ENCODE data around the gene RSRC2. TPM values are rescaled to one million over a fixed set of nuclear protein-coding genes. Genes with fewer than 3 reads are reported as not detected.

RSRC2 gene
- total and polyA plus RNA-seq, 2 donors (not counting 1 experiment from before 2014, with no cell fraction given) = 49.0 to 56.6 TPM

DNA sequence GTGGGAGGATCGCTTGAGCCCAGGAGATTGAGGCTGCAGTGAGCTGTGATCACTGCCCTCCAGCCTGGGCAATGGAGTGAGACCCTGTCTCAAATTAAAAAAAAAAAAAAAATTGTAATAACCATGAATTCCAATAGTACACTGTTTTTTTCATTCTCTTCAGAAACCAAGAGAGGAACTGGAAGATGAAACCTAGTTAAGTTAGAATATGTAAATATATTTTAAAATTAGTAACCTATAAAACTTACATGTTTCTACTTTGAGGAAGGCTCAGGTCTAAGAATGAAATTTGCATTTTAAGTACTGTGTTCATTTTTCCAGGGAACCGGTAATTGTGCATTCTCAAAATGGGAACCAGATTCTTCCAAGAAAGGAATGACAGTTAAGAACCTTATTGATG lies 19.1 kb upstream of the RSRC2 start:
- DNase-seq (ENCODE audit: low read depth in 2 of 2) = no peak
- no peaks in the 10 kb centered on the region for H3K27me3 ChIP-seq (ENCODE audit: control insufficient read depth, insufficient read depth, low read length)
- no peaks in the 10 kb centered on the region for H3K36me3 ChIP-seq (ENCODE audit: control insufficient read depth, insufficient read depth, low read length)
- no peak overlapping the region for H2AFZ ChIP-seq (ENCODE audit: low read length)
- no peaks in the 10 kb centered on the region for H3K4me1 ChIP-seq (ENCODE audit: control insufficient read depth, extremely low read depth, insufficient read depth, low read length)
- no peak overlapping the region for H3K4me3 ChIP-seq (replicated peaks in 1 of 4; ENCODE audit: control extremely low read depth in 1 of 4, insufficient read depth in 1 of 4, low read depth in 3 of 4, low read length in 4 of 4)
- TF ChIP-seq, protein P1, sequence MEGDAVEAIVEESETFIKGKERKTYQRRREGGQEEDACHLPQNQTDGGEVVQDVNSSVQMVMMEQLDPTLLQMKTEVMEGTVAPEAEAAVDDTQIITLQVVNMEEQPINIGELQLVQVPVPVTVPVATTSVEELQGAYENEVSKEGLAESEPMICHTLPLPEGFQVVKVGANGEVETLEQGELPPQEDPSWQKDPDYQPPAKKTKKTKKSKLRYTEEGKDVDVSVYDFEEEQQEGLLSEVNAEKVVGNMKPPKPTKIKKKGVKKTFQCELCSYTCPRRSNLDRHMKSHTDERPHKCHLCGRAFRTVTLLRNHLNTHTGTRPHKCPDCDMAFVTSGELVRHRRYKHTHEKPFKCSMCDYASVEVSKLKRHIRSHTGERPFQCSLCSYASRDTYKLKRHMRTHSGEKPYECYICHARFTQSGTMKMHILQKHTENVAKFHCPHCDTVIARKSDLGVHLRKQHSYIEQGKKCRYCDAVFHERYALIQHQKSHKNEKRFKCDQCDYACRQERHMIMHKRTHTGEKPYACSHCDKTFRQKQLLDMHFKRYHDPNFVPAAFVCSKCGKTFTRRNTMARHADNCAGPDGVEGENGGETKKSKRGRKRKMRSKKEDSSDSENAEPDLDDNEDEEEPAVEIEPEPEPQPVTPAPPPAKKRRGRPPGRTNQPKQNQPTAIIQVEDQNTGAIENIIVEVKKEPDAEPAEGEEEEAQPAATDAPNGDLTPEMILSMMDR (conservative IDR thresholded peaks at IDR 0.05 in 1 of 2, IDR thresholded peaks at IDR 0.05 in 1 of 2; ENCODE audit: low read depth in 1 of 2, low read length in 2 of 2) = no peak
- TF ChIP-seq EZH2 (IDR thresholded peaks at IDR 0.05; ENCODE audit: low read length, missing control alignments) = no peak
- H4K20me1 ChIP-seq (ENCODE audit: control insufficient read depth, extremely low read depth, insufficient read depth, low read length) = no peaks in the 10 kb centered on the region
- H3K27ac ChIP-seq (ENCODE audit: insufficient read depth, low read length) = no peak overlapping the region
- H3K9ac ChIP-seq (ENCODE audit: insufficient read depth, low read length) = no peak overlapping the region
- no peaks in the 10 kb centered on the region for H3K79me2 ChIP-seq (ENCODE audit: control insufficient read depth, insufficient read depth, low read length)
- no peaks in the 10 kb centered on the region for H3K9me3 ChIP-seq (ENCODE audit: control insufficient read depth, insufficient read depth, low read depth, low read length)
- H3K4me2 ChIP-seq (ENCODE audit: extremely low read depth, insufficient read depth, low read length) = no peak overlapping the region

DNA sequence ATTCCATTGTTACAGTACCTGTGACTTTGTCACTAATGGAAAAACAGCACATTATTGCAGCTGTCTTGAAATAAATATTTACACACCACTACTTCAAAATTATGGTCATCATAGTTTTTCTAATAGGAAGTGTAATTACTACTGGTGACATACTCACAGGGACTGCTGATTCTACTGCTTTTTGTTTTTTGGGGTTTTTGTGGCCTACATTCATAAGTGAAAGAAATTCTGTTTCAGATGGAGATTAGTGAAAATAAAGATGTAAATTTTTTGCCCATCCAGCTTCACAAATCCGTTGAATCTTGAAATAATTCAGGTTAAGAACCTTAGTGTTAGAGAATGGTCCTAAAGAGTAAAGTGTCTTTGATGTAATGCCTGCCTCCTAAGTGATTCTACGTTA lies 17.8 kb upstream of the RSRC2 start:
- DNase-seq (ENCODE audit: low read depth in 2 of 2) = no peak
- Histone ChIP-seq H3K79me2 (ENCODE audit: control insufficient read depth, insufficient read depth, low read length) (no peaks in the 10 kb centered on the region), H3K36me3 (ENCODE audit: control insufficient read depth, insufficient read depth, low read length) (no peaks in the 10 kb centered on the region), H3K4me3 (replicated peaks in 1 of 4; ENCODE audit: control extremely low read depth in 1 of 4, insufficient read depth in 1 of 4, low read depth in 3 of 4, low read length in 4 of 4) (no peak overlapping the region), H3K27ac (ENCODE audit: insufficient read depth, low read length) (no peak overlapping the region), H3K4me2 (ENCODE audit: extremely low read depth, insufficient read depth, low read length) (no peak overlapping the region), H3K4me1 (ENCODE audit: control insufficient read depth, extremely low read depth, insufficient read depth, low read length) (no peaks in the 10 kb centered on the region), H3K9ac (ENCODE audit: insufficient read depth, low read length) (no peak overlapping the region), H3K27me3 (ENCODE audit: control insufficient read depth, insufficient read depth, low read length) (no peaks in the 10 kb centered on the region), H4K20me1 (ENCODE audit: control insufficient read depth, extremely low read depth, insufficient read depth, low read length) (no peaks in the 10 kb centered on the region), H2AFZ (ENCODE audit: low read length) (no peak overlapping the region), H3K9me3 (ENCODE audit: control insufficient read depth, insufficient read depth, low read depth, low read length) (no peaks in the 10 kb centered on the region)
- TF ChIP-seq EZH2 (IDR thresholded peaks at IDR 0.05; ENCODE audit: low read length, missing control alignments) = no peak
- TF ChIP-seq, protein P1 (conservative IDR thresholded peaks at IDR 0.05 in 1 of 2, IDR thresholded peaks at IDR 0.05 in 1 of 2; ENCODE audit: low read depth in 1 of 2, low read length in 2 of 2) = no peak

DNA sequence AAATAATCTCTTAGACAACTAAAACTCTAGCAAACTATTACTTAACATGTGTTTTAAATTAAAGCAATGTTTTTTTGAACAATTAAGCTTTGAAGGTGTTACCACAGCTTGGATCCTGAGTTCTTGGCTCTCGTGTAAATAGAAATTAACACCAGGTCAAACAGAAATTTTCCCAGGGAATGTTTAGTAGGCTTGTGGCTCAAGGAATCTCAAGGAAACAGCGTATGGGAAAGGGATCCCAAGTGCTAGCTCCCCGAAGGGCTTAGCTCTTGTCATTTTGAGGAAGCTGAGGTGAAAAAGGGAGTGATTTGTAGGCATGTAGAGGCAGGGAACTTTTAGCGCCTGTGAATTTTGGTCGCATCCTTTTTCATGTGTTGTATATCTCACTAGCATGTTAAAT lies 11.8 kb upstream of the RSRC2 start:
- DNase-seq (ENCODE audit: low read depth in 2 of 2) = no peak
- Histone ChIP-seq H3K27ac (ENCODE audit: insufficient read depth, low read length) (no peak overlapping the region), H3K4me3 (replicated peaks in 1 of 4; ENCODE audit: control extremely low read depth in 1 of 4, insufficient read depth in 1 of 4, low read depth in 3 of 4, low read length in 4 of 4) (no peak overlapping the region), H3K4me1 (ENCODE audit: control insufficient read depth, extremely low read depth, insufficient read depth, low read length) (no peaks in the 10 kb centered on the region), H3K4me2 (ENCODE audit: extremely low read depth, insufficient read depth, low read length) (no peak overlapping the region), H3K9me3 (ENCODE audit: control insufficient read depth, insufficient read depth, low read depth, low read length) (no peaks in the 10 kb centered on the region), H3K9ac (ENCODE audit: insufficient read depth, low read length) (no peak overlapping the region), H3K79me2 (ENCODE audit: control insufficient read depth, insufficient read depth, low read length) (no peaks in the 10 kb centered on the region), H2AFZ (ENCODE audit: low read length) (no peak overlapping the region), H3K27me3 (ENCODE audit: control insufficient read depth, insufficient read depth, low read length) (no peaks in the 10 kb centered on the region), H4K20me1 (ENCODE audit: control insufficient read depth, extremely low read depth, insufficient read depth, low read length) (no peaks in the 10 kb centered on the region), H3K36me3 (ENCODE audit: control insufficient read depth, insufficient read depth, low read length) (peaks cover 3% of the 10 kb centered on the region)
- no peak for TF ChIP-seq EZH2 (IDR thresholded peaks at IDR 0.05; ENCODE audit: low read length, missing control alignments)

All from fibroblast of lung (primary cell).